HG03460 (cell line): ENCODE data around the gene AARSD1.
"Not testable (repeated sequence)": the region's sequence is repeated elsewhere in the genome, so short reads cannot be mapped to it uniquely, and the experiment has no call there.

ENCODE experiments used
- ATAC-seq: cut with Tn5 transposase; IDR thresholded peaks from one replicate; pipeline ENCODE4 v1.9.1; 2021; ENCODE audit not compliant: unreplicated experiment

AARSD1 gene

GRCh38 chr17:42920922-42921321 is 43.3 kb downstream of the AARSD1 start:
- ATAC-seq: no peak

GRCh38 chr17:42920106-42920900 is 44.0 kb downstream of the AARSD1 start:
- no peak for ATAC-seq

- not testable (repeated sequence) for ATAC-seq
These were observed 44.7 kb downstream of the AARSD1 start for GRCh38 chr17:42919522-42920077.

GRCh38 chr17:42918902-42919521 is 45.2 kb downstream of the AARSD1 start:
- no peak for ATAC-seq

GRCh38 chr17:42917236-42917603 is 47.0 kb downstream of the AARSD1 start:
- ATAC-seq: no peak

GRCh38 chr17:42916388-42917235 is 47.6 kb downstream of the AARSD1 start:
- not testable (repeated sequence) for ATAC-seq

- not testable (repeated sequence) for ATAC-seq
These were observed 49.0 kb downstream of the AARSD1 start for GRCh38 chr17:42915288-42915687.

- no peak for ATAC-seq
These were observed 50.2 kb downstream of the AARSD1 start for GRCh38 chr17:42913981-42914617.

GRCh38 chr17:42913522-42913921 is 50.7 kb downstream of the AARSD1 start:
- ATAC-seq: no peak

- ATAC-seq: no peak
These were observed 55.2 kb downstream of the AARSD1 start for GRCh38 chr17:42908872-42909700.

- ATAC-seq: no peak
These were observed 57.3 kb downstream of the AARSD1 start for GRCh38 chr17:42906772-42907446.

- no peak for ATAC-seq
These were observed 60.2 kb downstream of the AARSD1 start for GRCh38 chr17:42904110-42904469.

GRCh38 chr17:42901535-42902229 is 62.6 kb downstream of the AARSD1 start:
- ATAC-seq: no peak
